Stimulated activated CD4-positive, alpha-beta T cell treated with anti-CD3 and anti-CD28 coated beads, Interleukin-15, amount 100 ng/mL, for 24 hours (primary cell): ENCODE results near the gene PAX5.

Experiments
- DNase-seq: peaks from one replicate; pipeline ENCODE4 v3.0.0-alpha.2; 2020

Gene PAX5

GRCh38 chr9:36793277-36793676 lies 240.8 kb downstream of the PAX5 start:
- DNase-seq = no peak

- no peak for DNase-seq
These were observed 242.7 kb downstream of the PAX5 start for GRCh38 chr9:36791222-36791950.

- no peak for DNase-seq
These were observed 244.2 kb downstream of the PAX5 start for GRCh38 chr9:36789886-36790285.

- peak; percentile 15 for DNase-seq
These were observed 245.5 kb downstream of the PAX5 start for GRCh38 chr9:36788534-36788933.

GRCh38 chr9:36787709-36788108 lies 246.4 kb downstream of the PAX5 start:
- no peak for DNase-seq
